Activated T-cell treated with anti-CD3 and anti-CD28 coated beads, Interleukin-2, amount 50 U/mL, for 72 hours (primary cell): ENCODE results near the gene ABHD8. TPM values are rescaled to one million over a fixed set of nuclear protein-coding genes. Genes with fewer than 3 reads are reported as not detected.

Source experiments
- ATAC-seq, 2 donors: fragments of 150-1000 bp; cut with Tn5 transposase; replicated peaks in 1 of 2; 2 replicates each; pipeline ENCODE4 v1.10.0; 2021; ENCODE audit warnings: moderate library complexity in 2 of 2, mild to moderate bottlenecking in 1 of 2
- DNase-seq, 2 donors: peaks; one replicate each; pipeline ENCODE4 v3.0.0; 2021 to 2022; ENCODE audit warnings: mixed read lengths in 1 of 2
- H3K27ac Mint-ChIP-seq: one replicate; pipeline ENCODE4 v1.8.0; 2022; ENCODE audit warnings: mild to moderate bottlenecking, moderate library complexity, mixed read lengths
- H3K27me3 Mint-ChIP-seq: one replicate; pipeline ENCODE4 v1.8.0; 2022; ENCODE audit warnings: low read depth, mixed read lengths
- H3K36me3 Mint-ChIP-seq, 2 donors: one replicate each; pipeline ENCODE4 v1.8.0; 2022; ENCODE audit warnings: mixed read lengths in 2 of 2, mild to moderate bottlenecking in 1 of 2; ENCODE audit not compliant: insufficient read depth in 2 of 2
- H3K4me1 Mint-ChIP-seq: one replicate; pipeline ENCODE4 v1.8.0; 2022; ENCODE audit warnings: low read depth, mixed read lengths
- H3K4me3 Mint-ChIP-seq, 2 donors: one replicate each; pipeline ENCODE4 v1.8.0; 2022; ENCODE audit warnings: mild to moderate bottlenecking in 2 of 2, mixed read lengths in 2 of 2, moderate library complexity in 2 of 2
- H3K9me3 Mint-ChIP-seq, 2 donors: one replicate each; pipeline ENCODE4 v1.8.0; 2022; ENCODE audit warnings: mixed read lengths in 2 of 2
- total RNA-seq, 2 donors: library from RNA; stranded (reverse); gene quantifications; one replicate each; pipeline ENCODE4 v1.2.3, GENCODE V29; 2022

ABHD8 gene
- total RNA-seq, 2 donors from 2014 or later, result 16.1 to 16.6 TPM

DNA sequence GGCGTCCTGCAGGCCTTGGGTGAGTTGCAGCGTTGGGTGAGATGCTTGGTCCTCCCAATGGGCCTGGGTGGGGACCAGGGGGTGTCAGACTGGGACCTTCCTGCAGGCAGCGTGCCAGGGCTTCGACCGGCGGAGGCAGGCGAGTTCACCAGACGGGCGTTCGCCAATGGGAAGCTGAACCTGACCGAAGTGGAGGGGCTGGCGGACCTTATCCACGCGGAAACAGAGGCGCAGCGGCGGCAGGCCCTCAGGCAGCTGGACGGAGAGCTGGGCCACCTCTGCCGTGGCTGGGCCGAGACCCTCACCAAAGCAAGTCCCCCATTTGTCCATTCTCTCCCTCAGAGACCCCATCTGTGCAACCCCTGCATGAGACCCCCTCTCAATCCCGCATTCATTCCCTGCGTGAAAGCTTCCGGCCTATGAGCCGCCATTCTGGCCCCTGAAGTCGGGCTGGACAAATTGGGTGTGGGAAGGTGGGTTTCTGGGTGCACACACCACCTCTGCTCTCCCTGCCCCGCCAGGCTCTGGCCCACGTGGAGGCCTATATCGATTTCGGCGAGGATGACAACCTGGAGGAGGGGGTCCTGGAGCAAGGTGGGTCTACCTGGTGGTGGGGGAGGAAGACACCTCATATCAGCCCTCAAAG is 35.3 kb upstream of the ABHD8 start:
- no peak for ATAC-seq
- Mint-ChIP-seq H3K36me3 (peaks cover 0 to 5% of the 10 kb centered on the region in 2 donors), H3K9me3 (no peaks in the 10 kb centered on the region), H3K4me3 (peak overlapping the region; percentile 90 to 100), H3K27me3 (no peaks in the 10 kb centered on the region), H3K4me1 (peaks cover 24% of the 10 kb centered on the region), H3K27ac (no peak overlapping the region)
- no peak for DNase-seq

DNA sequence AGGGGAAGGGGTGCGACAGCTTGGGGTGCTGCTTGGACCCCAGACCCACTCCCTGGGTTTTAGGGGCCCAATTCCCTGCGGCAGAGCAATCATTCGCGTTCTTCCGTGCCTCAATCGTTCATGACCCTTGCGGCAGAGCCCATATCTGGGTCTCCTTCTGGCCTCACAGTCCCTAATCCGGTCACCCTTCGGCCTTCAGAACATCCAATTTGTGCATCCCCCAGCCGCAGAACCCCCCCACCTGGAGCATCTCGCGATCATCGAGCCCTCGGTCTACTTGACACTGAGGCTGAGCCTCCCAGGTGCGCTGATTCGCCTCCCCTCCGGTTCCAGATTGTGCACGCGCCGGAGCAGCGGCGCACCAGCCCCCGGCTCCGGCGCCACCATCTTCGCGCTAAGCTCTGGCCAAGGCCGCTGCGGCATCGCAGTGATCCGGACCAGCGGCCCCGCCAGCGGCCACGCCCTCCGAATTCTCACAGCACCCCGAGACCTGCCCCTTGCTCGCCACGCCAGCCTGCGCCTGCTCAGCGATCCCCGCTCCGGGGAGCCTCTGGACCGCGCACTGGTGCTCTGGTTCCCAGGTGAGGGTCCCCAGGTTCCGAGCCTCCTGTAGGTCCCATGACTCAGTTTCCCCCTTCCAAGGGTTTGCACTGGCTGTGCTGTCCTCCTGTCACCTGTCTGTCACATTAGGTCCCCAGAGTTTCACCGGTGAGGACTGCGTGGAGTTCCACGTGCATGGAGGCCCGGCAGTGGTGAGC is 34.6 kb upstream of the ABHD8 start:
- Mint-ChIP-seq H3K36me3 (peaks cover 0 to 5% of the 10 kb centered on the region in 2 donors), H3K4me1 (peaks cover 30% of the 10 kb centered on the region), H3K9me3 (peaks cover 0 to under 1% of the 10 kb centered on the region in 2 donors), H3K27ac (peak overlapping the region; percentile 66), H3K27me3 (no peaks in the 10 kb centered on the region), H3K4me3 (peak overlapping the region; percentile 90 to 100)
- ATAC-seq, result peak; percentile 2
- peak; percentile 54 to 58 for DNase-seq

DNA sequence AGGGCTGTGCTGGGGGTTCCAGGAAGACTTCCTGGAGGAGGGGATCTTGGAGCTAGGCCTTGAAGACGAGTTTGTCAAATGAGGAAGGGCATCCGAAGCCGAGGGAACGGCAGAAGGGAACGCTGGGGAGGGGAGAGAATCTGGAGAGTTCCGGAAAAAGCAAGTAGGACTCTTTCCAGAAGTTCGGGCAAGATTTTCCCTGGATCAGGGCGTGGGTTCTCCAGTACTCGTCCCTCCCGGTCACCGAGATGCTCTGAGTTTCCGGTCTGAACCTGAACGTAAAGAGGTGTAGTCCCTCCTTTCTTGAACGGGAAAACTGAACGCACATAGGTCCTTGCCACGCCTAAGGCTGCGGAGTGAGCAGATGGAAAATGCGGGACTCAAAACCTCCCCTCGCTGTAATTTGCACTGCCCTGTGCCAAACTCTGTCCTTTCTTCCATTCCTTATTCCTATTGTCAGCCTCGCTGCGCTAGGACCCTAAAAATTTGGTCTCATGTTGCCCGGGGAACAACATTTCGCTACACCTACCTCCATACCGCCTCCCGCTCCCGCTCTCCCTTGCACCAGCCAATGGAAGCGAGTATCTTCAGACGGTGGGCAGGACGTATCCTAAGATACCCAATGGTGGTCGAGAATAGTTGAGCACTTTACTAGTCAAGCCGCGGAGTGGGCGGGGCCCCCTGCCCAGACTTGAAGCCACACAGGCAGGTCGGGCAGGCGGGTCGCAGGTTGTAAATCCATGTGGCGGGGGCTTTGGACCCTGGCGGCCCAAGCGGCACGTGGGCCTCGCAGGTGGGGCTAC is 33.8 kb upstream of the ABHD8 start, which contains the start of gene GTPBP3:
Gene GTPBP3, plus strand, starts transcription at position 682 of the 803 bp plus-strand sequence. Its CDS starts 59 bp downstream, at position 741.
- DNase-seq (peak; percentile 96 to 98), ATAC-seq (peak; percentile 90)
- H3K27me3 Mint-ChIP-seq, result no peaks in the 10 kb centered on the region
- H3K9me3 Mint-ChIP-seq, result peaks cover 0 to 2% of the 10 kb centered on the region in 2 donors
- peak within 1 kb of the TSS; percentile 90 to 100 for H3K4me3 Mint-ChIP-seq
- peaks cover 0 to 5% of the 10 kb centered on the region in 2 donors for H3K36me3 Mint-ChIP-seq
- peak within 1 kb of the TSS; percentile 66 for H3K27ac Mint-ChIP-seq
- H3K4me1 Mint-ChIP-seq, result peaks cover 34% of the 10 kb centered on the region

- H3K27me3 Mint-ChIP-seq, result peaks cover 4% of the 10 kb centered on the region
- peak overlapping the region; percentile 90 to 100 for H3K4me3 Mint-ChIP-seq
- no peak overlapping the region for H3K27ac Mint-ChIP-seq
- peaks cover 0 to 2% of the 10 kb centered on the region in 2 donors for H3K9me3 Mint-ChIP-seq
- peaks cover 34% of the 10 kb centered on the region for H3K4me1 Mint-ChIP-seq
- no peak for ATAC-seq
- H3K36me3 Mint-ChIP-seq, result peaks cover 0 to 5% of the 10 kb centered on the region in 2 donors
- no peak for DNase-seq
Measured at GRCh38 chr19:17335575-17335974, 32.4 kb upstream of the ABHD8 start.

DNA sequence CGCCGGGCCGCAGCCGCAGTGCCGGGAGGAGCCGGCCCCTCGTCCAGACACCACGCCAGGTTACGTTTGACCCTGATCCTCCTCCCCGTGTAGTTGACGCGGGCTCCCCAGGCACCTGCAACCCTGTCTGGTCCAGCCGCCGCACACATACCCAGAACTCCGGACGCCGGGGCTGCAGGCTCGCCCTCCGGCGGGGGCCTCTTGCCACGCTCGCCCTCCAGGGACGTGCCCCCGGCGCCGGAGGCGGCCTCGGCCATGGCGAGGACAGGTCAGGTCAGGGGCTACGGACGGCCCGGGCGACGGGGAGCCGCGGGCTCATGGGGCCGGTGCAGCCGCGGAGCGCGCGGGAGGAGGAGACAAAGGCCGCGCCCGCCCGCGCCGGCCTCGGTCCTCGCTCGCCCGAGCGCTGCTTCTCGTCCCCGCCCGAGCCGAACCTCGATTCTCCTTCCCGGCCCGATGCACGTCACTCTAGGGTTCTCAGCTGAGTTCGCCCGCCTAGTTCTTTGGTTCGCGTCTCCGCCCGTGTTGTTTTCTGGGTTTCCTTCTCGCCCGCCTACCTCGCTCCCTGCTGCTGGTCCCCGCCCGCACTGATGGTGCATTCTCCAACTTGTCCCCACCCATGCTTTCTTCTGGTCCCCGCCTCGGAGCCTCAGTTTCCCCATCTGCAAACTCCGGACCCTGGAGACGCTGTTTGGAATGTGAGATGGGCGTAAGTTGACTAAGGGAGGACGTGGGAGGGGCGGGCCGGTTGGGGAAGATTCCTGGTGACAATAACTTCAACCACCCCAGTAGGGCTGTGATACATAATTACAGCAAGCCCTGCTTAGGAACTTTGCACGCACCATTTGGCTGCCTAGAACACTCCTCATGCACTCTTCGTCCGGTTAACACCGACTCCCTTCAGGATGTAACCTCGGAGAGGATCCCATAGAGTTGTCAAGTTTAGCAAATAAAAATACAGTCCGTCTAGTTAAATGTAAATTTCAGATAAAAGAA is 31.5 kb upstream of the ABHD8 start, which contains the start of gene ANO8:
Gene ANO8, minus strand, starts transcription at position 442 of the 996 bp plus-strand sequence. Its CDS starts 185 bp downstream, at position 257.
- Mint-ChIP-seq H3K36me3 (peaks cover 0 to 5% of the 10 kb centered on the region in 2 donors), H3K4me1 (peaks cover 34% of the 10 kb centered on the region), H3K27me3 (peaks cover 13% of the 10 kb centered on the region), H3K4me3 (peak within 1 kb of the TSS; percentile 84 to 100), H3K27ac (peak within 1 kb of the TSS; percentile 0), H3K9me3 (peaks cover 0 to 2% of the 10 kb centered on the region in 2 donors)
- peak; percentile 63 for ATAC-seq
- DNase-seq, result peak; percentile 95 to 98

GRCh38 chr19:17333611-17334413 is 30.6 kb upstream of the ABHD8 start:
- Mint-ChIP-seq H3K27me3 (peaks cover 13% of the 10 kb centered on the region), H3K4me3 (peak overlapping the region; percentile 63 to 100), H3K4me1 (peaks cover 39% of the 10 kb centered on the region), H3K36me3 (peaks cover 0 to 5% of the 10 kb centered on the region in 2 donors), H3K9me3 (peaks cover 0 to 2% of the 10 kb centered on the region in 2 donors), H3K27ac (no peak overlapping the region)
- DNase-seq (peak; percentile 81 to 86), ATAC-seq (peak; percentile 38 to 50)

DNA sequence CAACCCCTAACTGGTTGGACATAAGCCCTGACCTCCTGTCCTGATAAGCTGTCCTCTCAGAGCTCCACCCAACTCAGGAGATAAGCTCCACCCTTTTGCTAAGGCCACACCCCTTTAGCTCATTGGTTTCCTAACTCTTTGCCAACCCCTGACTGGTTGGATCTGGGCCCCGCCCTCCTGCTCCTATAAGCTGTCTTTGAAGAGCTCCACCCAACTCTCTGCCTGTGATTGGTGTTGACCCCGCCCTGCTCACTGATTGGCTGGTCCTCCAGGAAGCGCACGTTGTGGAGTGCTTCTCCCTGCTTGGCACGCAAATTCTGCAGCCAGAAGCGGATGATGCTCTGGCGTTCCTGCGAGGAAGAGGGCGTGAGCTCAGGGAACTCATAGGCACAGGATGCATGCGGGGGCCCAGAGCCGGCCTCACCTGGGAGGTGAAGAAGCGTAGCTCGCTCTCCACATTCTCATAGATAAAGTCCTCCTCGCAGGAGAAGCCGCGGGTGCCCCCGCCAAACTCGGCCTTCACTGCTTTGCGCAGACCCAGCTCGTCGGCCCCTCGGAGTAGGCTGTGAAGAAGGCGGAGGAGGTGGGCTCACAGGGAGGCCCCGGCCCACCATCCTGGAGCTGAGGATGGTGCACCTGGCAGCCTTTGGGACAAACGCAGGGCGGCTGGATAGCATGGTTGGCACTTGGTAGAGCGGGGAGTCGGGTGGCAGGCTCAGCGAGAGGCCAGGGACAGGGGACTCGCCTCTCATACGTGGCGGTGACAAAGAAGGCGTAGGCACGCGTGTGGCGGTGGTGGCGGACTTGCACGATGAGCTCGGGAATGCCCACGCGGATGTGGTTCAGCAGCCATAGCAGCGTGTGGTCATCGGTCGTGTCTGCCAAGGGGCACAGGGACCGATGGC is 29.7 kb upstream of the ABHD8 start:
- Mint-ChIP-seq H3K4me3 (peak overlapping the region; percentile 45 to 57), H3K9me3 (peaks cover 0 to 2% of the 10 kb centered on the region in 2 donors), H3K4me1 (peaks cover 34% of the 10 kb centered on the region), H3K27ac (no peak overlapping the region), H3K36me3 (peaks cover 0 to 5% of the 10 kb centered on the region in 2 donors), H3K27me3 (peaks cover 13% of the 10 kb centered on the region)
- peak in 1 of 2 donors; percentile 1 for ATAC-seq
- peak; percentile 61 to 67 for DNase-seq

DNA sequence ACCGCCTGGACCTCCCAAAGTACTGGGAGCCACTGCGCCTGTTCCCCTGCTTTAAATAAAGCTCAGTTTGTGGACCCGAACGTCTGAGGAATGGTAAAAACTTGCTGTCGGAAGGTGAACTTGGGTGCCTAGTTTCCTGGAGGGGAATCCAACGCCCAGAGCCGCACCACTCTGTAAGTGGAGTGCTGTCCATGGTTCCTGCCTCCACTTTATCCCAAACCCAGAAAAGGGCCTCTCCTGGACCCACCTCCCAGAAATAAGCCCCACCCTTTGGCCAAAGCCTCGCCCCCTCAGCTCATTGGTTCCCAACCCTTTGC is 29.1 kb upstream of the ABHD8 start:
- ATAC-seq (no peak), DNase-seq (no peak)
- H3K27me3 Mint-ChIP-seq, result peaks cover 13% of the 10 kb centered on the region
- peaks cover 33% of the 10 kb centered on the region for H3K4me1 Mint-ChIP-seq
- H3K4me3 Mint-ChIP-seq, result no peak overlapping the region
- no peak overlapping the region for H3K27ac Mint-ChIP-seq
- H3K36me3 Mint-ChIP-seq, result peaks cover 0 to 5% of the 10 kb centered on the region in 2 donors
- peaks cover 0 to 2% of the 10 kb centered on the region in 2 donors for H3K9me3 Mint-ChIP-seq

DNA sequence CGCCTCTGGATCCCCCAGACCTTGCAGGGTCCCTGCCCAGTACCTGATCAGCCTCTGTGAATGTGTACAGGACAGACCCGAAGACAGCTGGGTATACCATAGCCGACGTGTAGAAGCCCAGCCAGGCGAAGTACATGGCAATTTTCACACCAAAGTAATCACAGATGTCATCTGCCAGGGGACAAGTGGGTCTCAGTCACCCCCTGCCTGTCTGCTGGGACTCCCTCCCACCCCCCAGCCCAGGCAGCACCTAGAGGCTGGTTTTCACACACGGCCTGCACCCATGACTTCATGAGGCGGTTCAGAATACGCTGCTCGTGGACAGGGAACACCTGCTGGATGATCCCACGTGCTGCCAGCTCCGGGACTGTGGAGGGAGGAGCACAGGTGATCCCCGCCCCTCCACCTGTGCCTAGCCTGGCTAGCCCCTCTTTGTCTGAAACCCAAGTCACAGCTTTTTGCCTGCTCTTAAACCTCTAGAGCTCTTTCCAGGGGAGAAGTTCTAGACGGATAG is 27.9 kb upstream of the ABHD8 start:
- peaks cover 13% of the 10 kb centered on the region for H3K27me3 Mint-ChIP-seq
- DNase-seq, result no peak
- H3K36me3 Mint-ChIP-seq, result no peaks in the 10 kb centered on the region
- H3K27ac Mint-ChIP-seq, result no peak overlapping the region
- no peak overlapping the region for H3K4me3 Mint-ChIP-seq
- H3K4me1 Mint-ChIP-seq, result peaks cover 32% of the 10 kb centered on the region
- H3K9me3 Mint-ChIP-seq, result peaks cover 0 to 2% of the 10 kb centered on the region in 2 donors
- no peak for ATAC-seq

DNA sequence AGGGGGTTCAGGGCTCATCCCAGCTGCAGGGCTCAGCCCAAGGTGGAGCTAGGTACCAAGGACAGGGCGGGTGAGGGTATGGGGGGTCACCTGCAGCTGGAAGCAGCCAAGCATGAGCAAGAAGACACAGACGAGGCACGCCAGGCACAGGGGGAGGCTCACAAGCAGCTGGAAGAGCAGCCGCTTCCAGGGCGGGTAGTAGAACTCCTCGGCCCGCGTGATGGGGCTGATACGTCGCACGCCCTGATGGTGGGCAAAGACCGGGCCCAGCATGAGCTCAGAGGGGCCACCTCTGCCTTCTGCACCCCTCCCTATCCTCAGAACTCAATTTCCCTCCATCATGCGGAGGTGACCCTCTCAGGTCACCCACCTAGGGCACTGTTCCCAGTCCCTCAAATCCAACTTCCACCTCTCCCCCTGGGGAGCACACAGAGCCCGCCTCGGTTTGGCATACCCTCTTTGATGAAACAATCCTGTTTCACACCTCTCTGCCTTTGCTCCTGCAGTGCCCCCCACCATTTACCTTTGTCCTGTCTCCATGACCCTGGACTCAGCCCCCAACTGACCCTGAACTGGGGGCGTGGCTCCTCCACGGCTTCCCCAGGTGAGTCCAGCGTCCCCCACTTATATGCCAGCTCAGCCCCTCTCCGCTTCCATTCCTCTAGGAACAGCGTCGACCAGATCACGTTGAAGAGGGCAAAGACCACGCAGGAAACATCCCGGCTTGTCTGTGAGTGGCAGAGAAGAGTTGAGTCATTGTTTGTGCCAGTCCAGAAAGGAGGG is 27.2 kb upstream of the ABHD8 start:
- Mint-ChIP-seq H3K27me3 (peaks cover 13% of the 10 kb centered on the region), H3K4me3 (peak overlapping the region in 1 of 2 donors; percentile 33), H3K36me3 (no peaks in the 10 kb centered on the region), H3K4me1 (peaks cover 30% of the 10 kb centered on the region), H3K27ac (no peak overlapping the region), H3K9me3 (peaks cover 0 to 2% of the 10 kb centered on the region in 2 donors)
- no peak for DNase-seq
- no peak for ATAC-seq
